Spleen (tissue), 7 donors: Measurements from ENCODE around the gene DDX5.
A peak's percentile ranks its signal among the peaks of the same experiment; 100 is the strongest.

ENCODE experiments used
- POLR2A ChIP-seq, 3 donors: fragments of 450-650 bp; IDR thresholded peaks; one replicate each; pipeline ENCODE4 v1.5.1; 2017; ENCODE audit warnings: antibody characterized with exemption in 3 of 3, mild to moderate bottlenecking in 1 of 3
- TF ChIP-seq, protein P1 (sequence below), 11 experiments: fragments of 200-600 bp in 7 of 11; fragments of 450-650 bp in 4 of 11; sonication (generic) in 4 of 11; IDR thresholded peaks in 8 of 11; conservative IDR thresholded peaks in 3 of 11; 1 replicate in 7 of 11; 2 replicates in 4 of 11; pipeline versions ENCODE4 v1.4.0 to v1.8.0; 2016 to 2021; ENCODE audit warnings: antibody characterized with exemption in 11 of 11, inconsistent platforms in 4 of 11, mild to moderate bottlenecking in 1 of 11
- donor health status: DM: no; HTN: no; CAD: no; lungs with moderate emphysema.
- donor health status: DM: no; HTN: no; CAD: no.
- donor health status: DM: no; HTN: no; CAD: no.

DNA sequence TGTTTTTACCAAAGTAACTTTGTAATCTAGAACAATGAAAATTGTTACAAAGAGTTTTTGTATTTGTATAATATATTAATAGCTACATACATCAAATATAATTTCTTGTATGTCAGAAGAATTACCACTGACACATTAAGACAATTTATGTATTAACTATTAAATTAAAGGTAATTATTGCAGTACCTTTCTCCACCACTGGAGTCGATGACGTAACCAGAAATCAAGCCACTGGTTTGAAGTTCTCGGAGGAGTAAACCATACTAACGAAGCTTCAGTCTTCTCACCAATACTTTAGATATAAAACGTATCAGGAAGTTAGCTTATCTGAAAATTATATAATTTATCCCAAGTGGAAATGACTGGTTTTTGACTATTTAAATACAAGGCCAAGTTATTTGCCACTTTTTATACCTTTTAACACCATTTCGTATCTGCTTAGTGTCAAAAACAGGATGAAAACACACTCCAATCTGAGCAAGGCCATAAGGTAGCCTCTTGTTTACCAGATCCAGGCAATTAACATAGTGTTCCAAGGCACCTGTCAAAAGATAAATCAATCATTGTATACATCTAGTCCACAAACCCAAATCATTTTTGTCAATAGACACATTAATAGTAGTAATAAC is 13.5 kb downstream of the DDX5 start:
- TF ChIP-seq, protein P1, sequence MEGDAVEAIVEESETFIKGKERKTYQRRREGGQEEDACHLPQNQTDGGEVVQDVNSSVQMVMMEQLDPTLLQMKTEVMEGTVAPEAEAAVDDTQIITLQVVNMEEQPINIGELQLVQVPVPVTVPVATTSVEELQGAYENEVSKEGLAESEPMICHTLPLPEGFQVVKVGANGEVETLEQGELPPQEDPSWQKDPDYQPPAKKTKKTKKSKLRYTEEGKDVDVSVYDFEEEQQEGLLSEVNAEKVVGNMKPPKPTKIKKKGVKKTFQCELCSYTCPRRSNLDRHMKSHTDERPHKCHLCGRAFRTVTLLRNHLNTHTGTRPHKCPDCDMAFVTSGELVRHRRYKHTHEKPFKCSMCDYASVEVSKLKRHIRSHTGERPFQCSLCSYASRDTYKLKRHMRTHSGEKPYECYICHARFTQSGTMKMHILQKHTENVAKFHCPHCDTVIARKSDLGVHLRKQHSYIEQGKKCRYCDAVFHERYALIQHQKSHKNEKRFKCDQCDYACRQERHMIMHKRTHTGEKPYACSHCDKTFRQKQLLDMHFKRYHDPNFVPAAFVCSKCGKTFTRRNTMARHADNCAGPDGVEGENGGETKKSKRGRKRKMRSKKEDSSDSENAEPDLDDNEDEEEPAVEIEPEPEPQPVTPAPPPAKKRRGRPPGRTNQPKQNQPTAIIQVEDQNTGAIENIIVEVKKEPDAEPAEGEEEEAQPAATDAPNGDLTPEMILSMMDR (IDR thresholded peaks at IDR 0.05 in 8 of 11, conservative IDR thresholded peaks at IDR 0.05 in 3 of 11) = peak in 10 of 11 experiments; percentile 28 to 68 (median 56)
- no peak for TF ChIP-seq POLR2A (IDR thresholded peaks at IDR 0.05)
